Gastroesophageal sphincter (tissue), 4 donors: ENCODE measurements around the gene TDO2. TPM values are rescaled to one million over a fixed set of nuclear protein-coding genes. Genes with fewer than 3 reads are reported as not detected.
"Not testable (repeated sequence)": the region's sequence is repeated elsewhere in the genome, so short reads cannot be mapped to it uniquely, and the experiment has no call there.

Experiments
- ATAC-seq: fragments of 150-250 bp; one replicate; pipeline ENCODE4 v1.9.1; 2016; ENCODE audit warnings: mild to moderate bottlenecking, moderate library complexity
- H3K27ac ChIP-seq, 4 donors: fragments of 200-600 bp; sonication (generic) in 3 of 4; 1 replicate in 3 of 4; 2 replicates in 1 of 4; pipeline ENCODE4 v1.5.1; 2016 to 2019
- H3K27me3 ChIP-seq: fragments of 200-600 bp; sonication (generic); one replicate; pipeline ENCODE4 v1.5.1; 2019
- H3K36me3 ChIP-seq, 2 donors: fragments of 200-600 bp; sonication (generic); one replicate each; pipeline ENCODE4 v1.5.1; 2019; ENCODE audit warnings: control low read depth in 1 of 2
- H3K4me1 ChIP-seq, 3 donors: fragments of 200-600 bp; sonication (generic); 1 replicate in 2 of 3; 2 replicates in 1 of 3; pipeline ENCODE4 v1.5.1; 2016 to 2019; ENCODE audit warnings: control low read depth in 2 of 3
- H3K4me3 ChIP-seq, 2 donors: fragments of 200-600 bp; sonication (generic); one replicate each; pipeline ENCODE4 v1.5.1; 2019; ENCODE audit warnings: mild to moderate bottlenecking in 1 of 2, moderate library complexity in 1 of 2
- H3K9me3 ChIP-seq, 3 donors: fragments of 200-600 bp; sonication (generic); one replicate each; pipeline ENCODE4 v1.5.1; 2017 to 2019; ENCODE audit warnings: control low read depth in 2 of 3
- EP300 ChIP-seq: sonication (generic); formaldehyde crosslinking; IDR thresholded peaks from one replicate; pipeline ENCODE4 v1.6.1; 2017; ENCODE audit warnings: antibody characterized with exemption, mild to moderate bottlenecking
- POLR2A ChIP-seq, 2 donors: fragments of 450-650 bp; IDR thresholded peaks; one replicate each; pipeline ENCODE4 v1.6.1; 2017; ENCODE audit warnings: antibody characterized with exemption in 2 of 2, mild to moderate bottlenecking in 2 of 2, moderate library complexity in 1 of 2
- POLR2AphosphoS5 ChIP-seq: sonication (generic); formaldehyde crosslinking; IDR thresholded peaks from one replicate; pipeline ENCODE4 v1.6.1; 2017; ENCODE audit warnings: antibody characterized with exemption
- WGBS, 2 donors: methylation state at CpG; one replicate each; pipeline ENCODE4 v1.1.5; 2018; ENCODE audit warnings: low coverage in 1 of 2; 5-methylcytosine and 5-hydroxymethylcytosine counted together
- total RNA-seq, 4 donors: library from RNA; depleted of rRNA; stranded (reverse); fragments of >200 nt; gene quantifications; one replicate each; pipeline ENCODE4 v1.1.0, GENCODE V29; 2016
- TF ChIP-seq, protein P1 (sequence below), 4 experiments: fragments of 200-600 bp in 2 of 4; fragments of 450-650 bp in 2 of 4; sonication (generic) in 1 of 4; IDR thresholded peaks; one replicate each; pipeline ENCODE4 v1.5.1; 2017 to 2019; ENCODE audit warnings: antibody characterized with exemption in 4 of 4, mild to moderate bottlenecking in 2 of 4, moderate library complexity in 2 of 4

Gene TDO2
- total RNA-seq, 4 donors from 2014 or later, result 0.08 TPM; not detected in 3

DNA sequence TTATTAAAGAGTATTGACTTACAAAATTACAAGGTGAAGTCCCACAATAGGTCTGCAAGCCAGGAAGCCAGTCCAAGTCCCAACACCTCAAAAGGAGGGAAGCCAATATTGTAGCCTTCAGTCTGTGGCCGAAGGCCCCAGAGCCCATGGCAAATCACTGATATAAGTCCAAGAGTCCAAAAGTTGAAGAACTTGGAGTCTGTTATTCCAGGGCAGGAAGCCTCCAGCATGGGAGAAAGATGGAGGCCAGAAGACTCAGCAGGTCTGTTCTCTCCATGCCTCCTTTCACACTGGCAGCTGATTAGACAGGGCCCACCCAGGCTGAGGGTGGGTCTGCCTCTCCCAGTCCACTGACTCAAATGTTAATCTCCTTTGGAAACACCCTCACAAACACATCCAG is 18.1 kb downstream of the TDO2 start:
- H3K9me3 ChIP-seq, result no peaks in the 10 kb centered on the region
- no peak for ATAC-seq
- H3K36me3 ChIP-seq, result peaks cover 0 to 33% of the 10 kb centered on the region in 2 donors
- TF ChIP-seq EP300, result no peak
- TF ChIP-seq, protein P1, sequence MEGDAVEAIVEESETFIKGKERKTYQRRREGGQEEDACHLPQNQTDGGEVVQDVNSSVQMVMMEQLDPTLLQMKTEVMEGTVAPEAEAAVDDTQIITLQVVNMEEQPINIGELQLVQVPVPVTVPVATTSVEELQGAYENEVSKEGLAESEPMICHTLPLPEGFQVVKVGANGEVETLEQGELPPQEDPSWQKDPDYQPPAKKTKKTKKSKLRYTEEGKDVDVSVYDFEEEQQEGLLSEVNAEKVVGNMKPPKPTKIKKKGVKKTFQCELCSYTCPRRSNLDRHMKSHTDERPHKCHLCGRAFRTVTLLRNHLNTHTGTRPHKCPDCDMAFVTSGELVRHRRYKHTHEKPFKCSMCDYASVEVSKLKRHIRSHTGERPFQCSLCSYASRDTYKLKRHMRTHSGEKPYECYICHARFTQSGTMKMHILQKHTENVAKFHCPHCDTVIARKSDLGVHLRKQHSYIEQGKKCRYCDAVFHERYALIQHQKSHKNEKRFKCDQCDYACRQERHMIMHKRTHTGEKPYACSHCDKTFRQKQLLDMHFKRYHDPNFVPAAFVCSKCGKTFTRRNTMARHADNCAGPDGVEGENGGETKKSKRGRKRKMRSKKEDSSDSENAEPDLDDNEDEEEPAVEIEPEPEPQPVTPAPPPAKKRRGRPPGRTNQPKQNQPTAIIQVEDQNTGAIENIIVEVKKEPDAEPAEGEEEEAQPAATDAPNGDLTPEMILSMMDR (IDR thresholded peaks at IDR 0.05), result no peak
- TF ChIP-seq POLR2AphosphoS5, result no peak
- no peak for TF ChIP-seq POLR2A (IDR thresholded peaks at IDR 0.05)
- no peak overlapping the region for H3K4me3 ChIP-seq
- H3K27me3 ChIP-seq, result no peaks in the 10 kb centered on the region
- no peaks in the 10 kb centered on the region for H3K4me1 ChIP-seq
- no peak overlapping the region for H3K27ac ChIP-seq
- WGBS, 2 donors, result 91% methylated on average over 1 of the region's 1 CpG; no CpG with 5 or more reads in 1 of the 2 donors

GRCh38 chr4:155924637-155925036 is 21.1 kb downstream of the TDO2 start:
- peaks cover 0 to 61% of the 10 kb centered on the region in 2 donors for H3K36me3 ChIP-seq
- no peak for ATAC-seq
- 64 to 67% methylated on average over 3 of the region's 3 CpGs for WGBS, 2 donors

DNA sequence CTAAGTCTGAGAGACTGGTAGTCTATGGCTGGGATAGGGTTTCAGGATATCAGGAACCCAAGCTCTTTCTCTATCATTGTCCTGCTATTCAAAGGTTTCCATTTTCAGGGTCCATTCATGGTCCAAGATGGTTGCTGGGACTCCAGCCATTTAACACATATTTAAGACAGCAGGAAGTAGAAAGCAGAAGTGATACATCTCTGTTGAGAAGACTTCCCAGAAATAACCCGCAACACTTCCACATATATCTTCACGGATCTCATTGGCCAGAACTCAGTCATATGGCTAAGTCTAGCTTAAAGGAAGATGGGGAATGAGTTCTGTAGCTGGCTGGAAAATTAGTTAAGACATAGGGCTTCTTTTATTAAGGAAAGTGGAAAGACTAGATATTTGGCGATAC is 26.3 kb downstream of the TDO2 start:
- Histone ChIP-seq H3K36me3 (peaks cover 0 to 66% of the 10 kb centered on the region in 2 donors), H3K4me1 (no peaks in the 10 kb centered on the region), H3K4me3 (no peak overlapping the region), H3K9me3 (no peaks in the 10 kb centered on the region), H3K27me3 (no peaks in the 10 kb centered on the region), H3K27ac (no peak overlapping the region)
- 92 to 100% methylated on average over 3 of the region's 3 CpGs for WGBS, 2 donors
- ATAC-seq, result no peak
- TF ChIP-seq POLR2A (IDR thresholded peaks at IDR 0.05) (no peak), POLR2AphosphoS5 (no peak), EP300 (no peak)
- TF ChIP-seq, protein P1 (IDR thresholded peaks at IDR 0.05), result no peak

More at GRCh38 chr4:155924637-155925036, 21.1 kb downstream of the TDO2 start:
- Histone ChIP-seq H3K27me3 (no peaks in the 10 kb centered on the region), H3K9me3 (no peaks in the 10 kb centered on the region), H3K4me1 (no peaks in the 10 kb centered on the region), H3K4me3 (no peak overlapping the region), H3K27ac (no peak overlapping the region)
- TF ChIP-seq POLR2A (IDR thresholded peaks at IDR 0.05) (no peak), POLR2AphosphoS5 (no peak), EP300 (no peak)
- TF ChIP-seq, protein P1 (IDR thresholded peaks at IDR 0.05), result no peak

- no peaks in the 10 kb centered on the region for H3K4me1 ChIP-seq
- no peak overlapping the region for H3K4me3 ChIP-seq
- H3K27ac ChIP-seq, result no peak overlapping the region
- peaks cover 0 to 66% of the 10 kb centered on the region in 2 donors for H3K36me3 ChIP-seq
- TF ChIP-seq, protein P1 (IDR thresholded peaks at IDR 0.05), result no peak
- TF ChIP-seq POLR2A (IDR thresholded peaks at IDR 0.05) (no peak), EP300 (no peak), POLR2AphosphoS5 (no peak)
- H3K9me3 ChIP-seq, result no peaks in the 10 kb centered on the region
- no peaks in the 10 kb centered on the region for H3K27me3 ChIP-seq
- ATAC-seq, result no peak
- 85 to 96% methylated on average over 2 of the region's 2 CpGs for WGBS, 2 donors
Observed at GRCh38 chr4:155930330-155930729, 26.8 kb downstream of the TDO2 start.

- 92 to 93% methylated on average over 4 of the region's 4 CpGs for WGBS, 2 donors
- Histone ChIP-seq H3K4me3 (no peak overlapping the region), H3K4me1 (no peaks in the 10 kb centered on the region), H3K27ac (no peak overlapping the region), H3K9me3 (no peaks in the 10 kb centered on the region), H3K27me3 (no peaks in the 10 kb centered on the region), H3K36me3 (peaks cover 0 to 66% of the 10 kb centered on the region in 2 donors)
- no peak for TF ChIP-seq POLR2AphosphoS5
- no peak for TF ChIP-seq POLR2A (IDR thresholded peaks at IDR 0.05)
- no peak for TF ChIP-seq EP300
- TF ChIP-seq, protein P1 (IDR thresholded peaks at IDR 0.05), result no peak
- ATAC-seq, result no peak
Observed at GRCh38 chr4:155931634-155932033, 28.1 kb downstream of the TDO2 start.

GRCh38 chr4:155934634-155935033 is 31.1 kb downstream of the TDO2 start:
- not testable (repeated sequence) for H3K9me3 ChIP-seq, H3K27me3 ChIP-seq, H3K4me3 ChIP-seq, H3K27ac ChIP-seq, ATAC-seq, H3K4me1 ChIP-seq
- WGBS, 2 donors, result 85 to 93% methylated on average over 4 of the region's 4 CpGs
- H3K36me3 ChIP-seq, result peaks cover 0 to 68% of the 10 kb centered on the region in 2 donors
